HuH-7.5 (cell line): ENCODE results near the gene ST8SIA1.
"Not testable (repeated sequence)": the region's sequence is repeated elsewhere in the genome, so short reads cannot be mapped to it uniquely, and the experiment has no call there.

Experiments used
- DNase-seq: peaks from one replicate; pipeline ENCODE4 v3.0.0; 2011; ENCODE audit warnings: low spot score

Gene ST8SIA1

GRCh38 chr12:22169376-22169775 is 165.1 kb downstream of the ST8SIA1 start:
- no peak for DNase-seq

GRCh38 chr12:22164139-22164538 is 170.4 kb downstream of the ST8SIA1 start:
- no peak for DNase-seq

GRCh38 chr12:22163594-22163993 is 170.9 kb downstream of the ST8SIA1 start:
- no peak for DNase-seq

DNA sequence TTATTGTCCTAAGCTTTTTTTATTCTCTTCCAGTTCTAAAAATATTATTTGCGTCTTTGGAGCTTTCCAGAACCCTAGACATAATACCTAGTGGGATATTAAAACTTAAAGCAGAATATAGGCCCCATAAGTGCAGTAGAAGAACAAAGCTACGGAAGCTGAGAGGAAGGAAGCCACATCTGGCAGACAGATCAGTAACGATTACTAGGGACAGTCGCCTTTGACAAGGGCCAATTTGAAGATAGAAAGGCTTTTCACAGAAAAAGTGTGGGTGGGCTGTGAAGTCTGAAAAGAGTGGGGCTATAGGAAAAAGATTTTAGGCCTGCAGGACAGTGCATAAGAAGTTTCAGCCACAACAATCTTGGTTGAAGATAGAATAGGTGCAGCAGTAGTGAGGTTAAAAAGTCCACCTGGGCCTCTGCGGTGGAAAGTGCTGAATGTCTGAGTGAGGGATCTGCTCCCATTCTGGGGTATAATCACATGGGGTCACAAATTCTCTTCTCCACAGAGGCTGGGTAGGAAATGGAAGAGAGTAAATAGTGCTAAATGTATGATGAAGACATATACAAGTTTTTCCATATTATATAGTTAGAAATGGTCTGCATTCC is 174.0 kb downstream of the ST8SIA1 start:
- DNase-seq: no peak

DNA sequence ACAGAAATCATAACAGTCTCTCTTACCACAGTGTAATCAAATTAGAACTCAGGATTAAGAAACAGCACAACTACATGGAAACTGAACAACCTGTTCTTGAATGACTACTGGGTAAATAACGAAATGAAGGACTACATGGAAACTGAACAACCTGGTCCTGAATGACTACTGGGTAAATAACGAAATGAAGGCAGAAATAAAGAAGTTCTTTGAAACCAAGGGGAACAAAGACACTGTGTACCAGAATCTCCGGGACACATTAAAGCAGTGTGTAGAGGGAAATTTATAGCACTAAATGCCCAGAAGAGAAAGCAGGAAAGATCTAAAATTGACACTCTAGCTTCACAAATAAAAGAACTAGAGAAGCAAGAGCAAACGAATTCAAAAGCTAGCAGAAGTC is 185.2 kb downstream of the ST8SIA1 start:
- DNase-seq: not testable (repeated sequence)

DNA sequence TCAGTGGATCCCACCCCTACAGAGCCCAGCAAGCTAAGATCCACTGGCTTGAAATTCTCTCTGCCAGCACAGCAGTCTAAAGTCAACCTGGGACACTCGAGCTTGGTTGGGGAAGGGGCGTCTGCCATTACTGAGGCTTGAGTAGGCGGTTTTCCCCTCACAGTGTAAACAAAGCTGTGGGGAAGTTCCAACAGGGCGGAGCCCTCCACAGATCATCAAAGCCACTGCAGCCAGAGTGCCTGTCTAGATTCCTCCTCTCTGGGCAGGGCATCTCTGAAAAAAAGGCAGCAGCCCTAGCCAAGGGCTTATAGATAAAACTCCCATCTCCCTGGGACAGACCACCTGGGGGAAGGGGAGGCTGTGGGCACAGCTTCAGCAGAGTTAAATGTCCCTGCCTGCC is 187.8 kb downstream of the ST8SIA1 start:
- DNase-seq: not testable (repeated sequence)
